Chondrocyte (in vitro differentiated cells): ENCODE results near the gene ABAT. TPM values are rescaled to one million over a fixed set of nuclear protein-coding genes. Genes with fewer than 3 reads are reported as not detected.
"Not testable (repeated sequence)": the region's sequence is repeated elsewhere in the genome, so short reads cannot be mapped to it uniquely, and the experiment has no call there.

Experiments used
- DNase-seq: peaks from one replicate; pipeline ENCODE4 v3.0.0; 2021; ENCODE audit warnings: mixed read lengths, low spot score
- H3K27ac Mint-ChIP-seq: one replicate; pipeline ENCODE4 v1.8.0; 2021; ENCODE audit warnings: mild to moderate bottlenecking, moderate library complexity, mixed read lengths; ENCODE audit not compliant: unreplicated experiment
- H3K27me3 Mint-ChIP-seq: 2 replicates; pipeline ENCODE4 v1.8.0; 2021; ENCODE audit warnings: low read depth, mixed read lengths
- H3K36me3 Mint-ChIP-seq: 2 replicates; pipeline ENCODE4 v1.8.0; 2021; ENCODE audit warnings: low read depth, mixed read lengths
- H3K4me1 Mint-ChIP-seq: 2 replicates; pipeline ENCODE4 v1.8.0; 2021; ENCODE audit warnings: low read depth, mild to moderate bottlenecking, mixed read lengths
- H3K4me3 Mint-ChIP-seq: one replicate; pipeline ENCODE4 v1.8.0; 2021; ENCODE audit warnings: mild to moderate bottlenecking, moderate library complexity, mixed read lengths; ENCODE audit not compliant: unreplicated experiment
- H3K9me3 Mint-ChIP-seq: 2 replicates; pipeline ENCODE4 v1.8.0; 2021; ENCODE audit warnings: low read depth, mixed read lengths
- total RNA-seq: library from RNA; stranded (reverse); gene quantifications from 3 replicates; pipeline ENCODE4 v1.2.1, GENCODE V29; 2021
- TF ChIP-seq, protein P1 (sequence below): fragments of 200-600 bp; sonication (generic); IDR thresholded peaks from 2 replicates; pipeline ENCODE4 v1.5.0; 2021; ENCODE audit warnings: antibody characterized with exemption, mild to moderate bottlenecking, moderate library complexity

ABAT gene
- total RNA-seq, 1 donor from 2014 or later = 2.1 TPM

DNA sequence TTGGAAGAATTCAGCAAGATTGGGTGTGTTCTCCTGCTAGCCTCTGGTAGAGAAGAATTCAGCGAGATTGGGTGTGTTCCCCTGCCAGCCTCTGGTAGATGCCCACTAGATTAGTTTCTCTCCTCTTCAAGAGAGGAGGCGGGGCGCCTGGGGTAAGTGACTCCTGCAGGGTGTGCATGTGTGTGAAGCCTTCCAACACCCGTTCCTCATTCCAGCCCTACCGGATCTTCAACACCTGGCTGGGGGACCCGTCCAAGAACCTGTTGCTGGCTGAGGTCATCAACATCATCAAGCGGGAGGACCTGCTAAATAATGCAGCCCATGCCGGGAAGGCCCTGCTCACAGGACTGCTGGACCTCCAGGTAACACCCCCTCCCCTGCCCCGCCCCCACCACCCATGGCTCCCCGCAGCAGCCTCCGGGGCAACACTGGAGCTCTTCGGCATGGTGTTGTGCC lies 101.7 kb downstream of the ABAT start:
- H3K36me3 Mint-ChIP-seq = no peaks in the 10 kb centered on the region
- no peak overlapping the region for H3K4me3 Mint-ChIP-seq
- H3K9me3 Mint-ChIP-seq = no peaks in the 10 kb centered on the region
- H3K27ac Mint-ChIP-seq = no peak overlapping the region
- DNase-seq = no peak
- TF ChIP-seq, protein P1, sequence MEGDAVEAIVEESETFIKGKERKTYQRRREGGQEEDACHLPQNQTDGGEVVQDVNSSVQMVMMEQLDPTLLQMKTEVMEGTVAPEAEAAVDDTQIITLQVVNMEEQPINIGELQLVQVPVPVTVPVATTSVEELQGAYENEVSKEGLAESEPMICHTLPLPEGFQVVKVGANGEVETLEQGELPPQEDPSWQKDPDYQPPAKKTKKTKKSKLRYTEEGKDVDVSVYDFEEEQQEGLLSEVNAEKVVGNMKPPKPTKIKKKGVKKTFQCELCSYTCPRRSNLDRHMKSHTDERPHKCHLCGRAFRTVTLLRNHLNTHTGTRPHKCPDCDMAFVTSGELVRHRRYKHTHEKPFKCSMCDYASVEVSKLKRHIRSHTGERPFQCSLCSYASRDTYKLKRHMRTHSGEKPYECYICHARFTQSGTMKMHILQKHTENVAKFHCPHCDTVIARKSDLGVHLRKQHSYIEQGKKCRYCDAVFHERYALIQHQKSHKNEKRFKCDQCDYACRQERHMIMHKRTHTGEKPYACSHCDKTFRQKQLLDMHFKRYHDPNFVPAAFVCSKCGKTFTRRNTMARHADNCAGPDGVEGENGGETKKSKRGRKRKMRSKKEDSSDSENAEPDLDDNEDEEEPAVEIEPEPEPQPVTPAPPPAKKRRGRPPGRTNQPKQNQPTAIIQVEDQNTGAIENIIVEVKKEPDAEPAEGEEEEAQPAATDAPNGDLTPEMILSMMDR = no peak
- H3K27me3 Mint-ChIP-seq = no peaks in the 10 kb centered on the region
- H3K4me1 Mint-ChIP-seq = no peaks in the 10 kb centered on the region

DNA sequence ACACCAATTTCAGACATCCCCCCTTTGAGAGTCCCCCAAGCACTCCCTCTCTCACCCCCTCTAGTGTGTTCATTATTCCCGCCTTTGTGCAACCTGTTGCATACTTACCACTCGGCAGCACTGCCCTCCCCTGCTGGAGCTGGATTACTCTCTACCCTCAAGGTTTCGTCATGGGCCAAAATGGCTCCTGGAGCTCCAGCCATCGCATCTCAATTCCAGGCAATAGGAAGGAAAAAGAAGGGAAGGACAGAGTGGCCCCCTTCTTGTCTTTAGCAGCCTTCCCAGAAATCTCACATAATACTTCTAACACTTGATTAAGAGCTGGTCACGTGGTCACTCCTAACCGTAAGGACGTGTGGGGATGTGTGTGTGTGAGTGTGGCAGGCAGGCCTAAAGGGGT lies 102.8 kb downstream of the ABAT start:
- Mint-ChIP-seq H3K27ac (no peak overlapping the region), H3K9me3 (no peaks in the 10 kb centered on the region), H3K27me3 (no peaks in the 10 kb centered on the region), H3K4me3 (no peak overlapping the region), H3K36me3 (no peaks in the 10 kb centered on the region), H3K4me1 (no peaks in the 10 kb centered on the region)
- DNase-seq = no peak
- TF ChIP-seq, protein P1 = no peak

DNA sequence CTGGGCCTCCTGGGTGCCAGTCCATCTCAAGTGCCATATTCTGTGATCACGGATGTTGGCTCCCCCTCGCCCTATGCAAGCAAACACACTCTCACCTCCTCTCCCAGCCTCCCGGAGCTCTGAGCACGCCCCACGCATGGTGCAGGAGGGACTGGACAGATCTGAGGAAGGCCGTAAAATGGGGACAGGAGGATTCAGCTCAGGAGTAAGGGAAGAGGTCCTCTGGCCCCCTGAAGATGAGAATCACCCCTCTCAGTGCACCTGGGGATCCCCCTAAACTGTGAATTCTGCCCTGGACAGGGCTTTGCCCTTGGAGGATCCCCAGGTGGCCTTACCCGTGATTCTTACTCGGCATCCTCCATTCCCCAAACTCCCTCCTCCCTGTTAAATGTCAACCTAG lies 107.4 kb downstream of the ABAT start:
- Mint-ChIP-seq H3K27me3 (no peaks in the 10 kb centered on the region), H3K36me3 (peaks cover 3% of the 10 kb centered on the region), H3K4me3 (no peak overlapping the region), H3K9me3 (no peaks in the 10 kb centered on the region), H3K4me1 (no peaks in the 10 kb centered on the region), H3K27ac (no peak overlapping the region)
- no peak for DNase-seq
- TF ChIP-seq, protein P1 = no peak

DNA sequence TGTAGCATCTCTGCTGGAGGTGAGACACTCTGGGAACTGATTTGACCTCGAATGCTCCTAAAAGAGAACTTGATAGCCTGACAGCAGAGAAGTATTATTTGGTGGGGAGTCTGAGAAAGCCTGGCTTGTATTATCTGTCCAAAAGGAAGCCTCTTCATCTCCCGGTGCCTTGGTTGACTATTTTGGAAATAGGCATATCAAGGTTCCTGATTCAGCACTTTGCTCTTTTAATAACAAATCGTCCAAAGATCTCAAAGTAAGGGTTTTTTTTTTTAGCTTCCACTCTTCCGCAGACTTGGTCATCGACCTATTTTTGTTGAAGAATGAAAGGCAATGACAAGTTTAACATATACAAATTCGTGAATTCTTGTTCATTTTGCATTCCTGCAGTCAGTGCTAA lies 108.3 kb downstream of the ABAT start:
- no peak for DNase-seq
- Mint-ChIP-seq H3K27me3 (no peaks in the 10 kb centered on the region), H3K4me1 (no peaks in the 10 kb centered on the region), H3K27ac (no peak overlapping the region), H3K36me3 (peaks cover 3% of the 10 kb centered on the region), H3K4me3 (no peak overlapping the region), H3K9me3 (no peaks in the 10 kb centered on the region)
- TF ChIP-seq, protein P1 = no peak

DNA sequence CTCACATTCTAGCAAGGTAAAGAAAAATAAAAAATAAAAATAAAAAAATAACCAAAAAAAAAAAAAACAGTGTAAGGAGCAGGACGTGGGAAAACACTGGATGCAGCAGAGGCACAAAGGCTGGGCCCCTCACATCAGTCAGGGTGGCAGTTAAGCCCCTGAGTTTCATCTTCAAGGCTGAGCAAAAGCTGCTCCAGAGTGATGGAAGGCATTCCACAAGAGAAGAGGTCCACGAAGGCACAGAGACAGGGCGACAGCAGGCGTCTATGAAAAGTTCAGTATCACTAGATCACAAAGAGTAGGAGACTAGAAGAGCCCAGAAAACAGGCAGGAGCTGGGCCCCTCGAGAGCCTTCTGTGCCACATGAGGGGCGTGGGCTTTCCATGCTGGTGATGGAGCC lies 111.0 kb downstream of the ABAT start:
- peaks cover 3% of the 10 kb centered on the region for H3K36me3 Mint-ChIP-seq
- H3K4me1 Mint-ChIP-seq = no peaks in the 10 kb centered on the region
- H3K4me3 Mint-ChIP-seq = no peak overlapping the region
- H3K9me3 Mint-ChIP-seq = no peaks in the 10 kb centered on the region
- H3K27ac Mint-ChIP-seq = no peak overlapping the region
- no peak for DNase-seq
- TF ChIP-seq, protein P1 = no peak
- no peaks in the 10 kb centered on the region for H3K27me3 Mint-ChIP-seq

DNA sequence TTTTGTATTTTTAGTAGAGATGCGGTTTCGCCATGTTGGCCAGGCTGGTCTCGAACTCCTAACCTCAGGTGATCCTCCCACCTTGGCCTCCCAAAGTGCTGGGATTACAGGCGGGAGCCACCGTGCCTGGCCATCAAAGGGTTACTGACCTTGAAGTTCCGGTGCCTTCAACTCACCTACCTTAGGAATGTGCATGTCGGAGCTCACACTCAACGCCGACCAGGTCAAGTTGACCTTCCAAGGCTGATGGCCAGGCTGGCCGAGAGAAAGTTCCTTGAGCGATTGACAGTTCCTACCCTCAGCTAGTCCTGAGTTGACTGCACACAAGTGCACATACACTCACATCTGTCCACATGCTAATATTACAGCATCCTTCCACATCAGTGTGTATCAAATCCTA lies 111.9 kb downstream of the ABAT start:
- not testable (repeated sequence) for H3K9me3 Mint-ChIP-seq, H3K36me3 Mint-ChIP-seq, DNase-seq, H3K4me3 Mint-ChIP-seq, H3K27ac Mint-ChIP-seq, H3K4me1 Mint-ChIP-seq, H3K27me3 Mint-ChIP-seq
